Measurements from ENCODE around the gene KCTD8.
"Not testable (repeated sequence)": the region's sequence is repeated elsewhere in the genome, so short reads cannot be mapped to it uniquely, and the experiment has no call there.

The KCTD8 gene

DNA sequence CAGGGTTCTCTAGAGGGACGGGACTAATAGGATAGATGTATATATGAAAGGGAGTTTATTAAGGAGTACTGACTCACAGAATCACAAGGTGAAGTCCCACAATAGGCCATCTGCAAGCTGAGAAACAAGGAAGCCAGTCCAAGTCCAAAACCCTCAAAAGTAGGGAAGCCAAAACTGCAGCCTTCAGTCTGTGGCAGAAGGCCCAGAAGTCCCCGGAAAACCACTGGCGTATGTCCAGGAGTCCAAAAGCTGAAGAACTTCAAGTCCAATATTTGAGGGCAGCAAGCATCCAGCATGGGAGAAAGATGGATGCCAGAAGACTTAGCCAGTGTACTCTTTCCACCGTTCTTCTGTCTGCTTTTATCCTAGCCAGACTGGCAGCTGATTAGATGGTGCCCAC, 227.2 kb downstream of the KCTD8 start:
- Histone ChIP-seq H3K27me3 (ENCODE audit: insufficient read depth, low read length) (no peaks in the 10 kb centered on the region), H3K4me3 (ENCODE audit: low read length) (no peak overlapping the region), H3K36me3 (ENCODE audit: insufficient read depth, low read depth, low read length) (no peaks in the 10 kb centered on the region), H3K9ac (ENCODE audit: low read depth, low read length) (no peak overlapping the region), H3K27ac (ENCODE audit: low read length) (no peak overlapping the region), H3K9me3 (ENCODE audit: insufficient read depth, low read depth, low read length) (no peaks in the 10 kb centered on the region), H3K4me1 (ENCODE audit: insufficient read depth, low read length) (no peaks in the 10 kb centered on the region)

GRCh38 chr4:44210750-44211149, 237.9 kb downstream of the KCTD8 start:
- Histone ChIP-seq H3K4me1 (ENCODE audit: insufficient read depth, low read length) (no peaks in the 10 kb centered on the region), H3K4me3 (ENCODE audit: low read length) (no peak overlapping the region), H3K27ac (ENCODE audit: low read length) (no peak overlapping the region), H3K27me3 (ENCODE audit: insufficient read depth, low read length) (no peaks in the 10 kb centered on the region), H3K36me3 (ENCODE audit: insufficient read depth, low read depth, low read length) (no peaks in the 10 kb centered on the region), H3K9me3 (ENCODE audit: insufficient read depth, low read depth, low read length) (no peaks in the 10 kb centered on the region), H3K9ac (ENCODE audit: low read depth, low read length) (no peak overlapping the region)

DNA sequence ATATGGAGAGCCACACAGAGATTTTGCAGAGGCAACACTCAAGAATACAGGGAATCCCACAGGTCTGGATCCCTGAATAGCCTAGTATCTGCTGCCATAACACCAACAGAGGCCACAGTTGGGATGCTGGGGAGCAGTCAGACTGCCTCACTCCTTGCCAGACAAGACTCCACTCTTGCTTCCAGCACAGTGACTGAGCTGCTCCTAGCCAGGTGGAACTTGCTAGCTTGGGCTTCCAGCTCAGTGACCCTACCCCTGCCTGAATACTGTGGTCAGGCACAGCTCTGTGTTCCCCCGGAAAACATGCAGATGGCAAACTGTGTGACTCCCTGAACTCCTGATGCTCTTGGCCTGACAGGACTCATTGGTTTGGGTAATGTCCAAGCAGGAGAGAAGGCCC, 251.8 kb downstream of the KCTD8 start:
- Histone ChIP-seq H3K9ac (ENCODE audit: low read depth, low read length) (no peak overlapping the region), H3K4me3 (ENCODE audit: low read length) (no peak overlapping the region), H3K27me3 (ENCODE audit: insufficient read depth, low read length) (no peaks in the 10 kb centered on the region), H3K36me3 (ENCODE audit: insufficient read depth, low read depth, low read length) (no peaks in the 10 kb centered on the region), H3K27ac (ENCODE audit: low read length) (no peak overlapping the region), H3K4me1 (ENCODE audit: insufficient read depth, low read length) (no peaks in the 10 kb centered on the region), H3K9me3 (ENCODE audit: insufficient read depth, low read depth, low read length) (peaks cover 4% of the 10 kb centered on the region; the same call in 1 of the 2 replicates)

GRCh38 chr4:44194365-44194764, 254.2 kb downstream of the KCTD8 start:
- no peaks in the 10 kb centered on the region for H3K27me3 ChIP-seq (ENCODE audit: insufficient read depth, low read length)
- no peak overlapping the region for H3K4me3 ChIP-seq (ENCODE audit: low read length)
- no peak overlapping the region for H3K27ac ChIP-seq (ENCODE audit: low read length)
- no peaks in the 10 kb centered on the region for H3K36me3 ChIP-seq (ENCODE audit: insufficient read depth, low read depth, low read length)
- H3K4me1 ChIP-seq (ENCODE audit: insufficient read depth, low read length), result no peaks in the 10 kb centered on the region
- H3K9me3 ChIP-seq (ENCODE audit: insufficient read depth, low read depth, low read length), result no peaks in the 10 kb centered on the region; the same call in 1 of the 2 replicates
- H3K9ac ChIP-seq (ENCODE audit: low read depth, low read length), result no peak overlapping the region

GRCh38 chr4:44186850-44187246, 261.8 kb downstream of the KCTD8 start:
- H3K9me3 ChIP-seq (ENCODE audit: insufficient read depth, low read depth, low read length), result no peaks in the 10 kb centered on the region; the same call in 1 of the 2 replicates
- H3K9ac ChIP-seq (ENCODE audit: low read depth, low read length), result no peak overlapping the region
- H3K27me3 ChIP-seq (ENCODE audit: insufficient read depth, low read length), result no peaks in the 10 kb centered on the region
- H3K4me1 ChIP-seq (ENCODE audit: insufficient read depth, low read length), result no peaks in the 10 kb centered on the region
- no peak overlapping the region for H3K4me3 ChIP-seq (ENCODE audit: low read length)
- H3K27ac ChIP-seq (ENCODE audit: low read length), result no peak overlapping the region
- H3K36me3 ChIP-seq (ENCODE audit: insufficient read depth, low read depth, low read length), result no peaks in the 10 kb centered on the region

DNA sequence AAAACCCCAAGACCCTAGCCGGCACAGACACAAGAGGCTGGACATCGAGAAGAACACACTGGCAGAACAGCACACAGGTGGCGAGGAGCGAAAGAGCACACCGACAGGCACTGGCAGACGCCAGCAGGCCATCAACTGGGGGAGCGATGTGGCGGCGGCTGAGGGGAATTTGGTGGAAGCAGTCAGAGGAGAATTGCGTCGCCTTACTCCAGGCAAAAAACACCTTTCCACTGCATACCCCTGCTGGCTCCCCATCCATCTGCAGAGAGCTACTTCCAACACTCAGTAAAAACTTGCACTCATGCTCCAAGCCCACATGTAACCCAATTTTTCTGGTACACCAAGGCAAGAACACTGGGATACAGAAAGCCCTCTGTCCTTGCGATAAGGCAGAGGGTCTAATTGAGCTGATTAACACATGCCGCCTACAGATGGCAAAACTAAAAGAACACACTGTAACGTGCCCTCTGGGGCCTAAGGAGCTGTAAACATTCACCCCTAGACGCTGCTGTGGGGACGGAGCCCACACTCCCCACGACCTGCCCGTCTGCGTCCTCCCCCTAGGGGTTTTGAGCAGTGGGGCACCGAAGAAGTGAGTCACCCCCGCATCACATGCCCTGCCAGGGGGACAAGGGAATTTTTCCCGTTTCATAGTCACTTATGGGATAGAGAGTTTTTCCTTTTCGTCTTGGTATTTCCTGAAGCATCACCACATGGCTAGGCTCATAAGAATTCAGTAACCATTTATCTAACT, 262.3 kb downstream of the KCTD8 start:
- no peak overlapping the region for H3K9ac ChIP-seq (ENCODE audit: low read depth, low read length)
- H3K27me3 ChIP-seq (ENCODE audit: insufficient read depth, low read length), result no peaks in the 10 kb centered on the region
- no peak overlapping the region for H3K4me3 ChIP-seq (ENCODE audit: low read length)
- no peaks in the 10 kb centered on the region for H3K4me1 ChIP-seq (ENCODE audit: insufficient read depth, low read length)
- no peak overlapping the region for H3K27ac ChIP-seq (ENCODE audit: low read length)
- no peaks in the 10 kb centered on the region for H3K9me3 ChIP-seq (ENCODE audit: insufficient read depth, low read depth, low read length)
- no peaks in the 10 kb centered on the region for H3K36me3 ChIP-seq (ENCODE audit: insufficient read depth, low read depth, low read length)

DNA sequence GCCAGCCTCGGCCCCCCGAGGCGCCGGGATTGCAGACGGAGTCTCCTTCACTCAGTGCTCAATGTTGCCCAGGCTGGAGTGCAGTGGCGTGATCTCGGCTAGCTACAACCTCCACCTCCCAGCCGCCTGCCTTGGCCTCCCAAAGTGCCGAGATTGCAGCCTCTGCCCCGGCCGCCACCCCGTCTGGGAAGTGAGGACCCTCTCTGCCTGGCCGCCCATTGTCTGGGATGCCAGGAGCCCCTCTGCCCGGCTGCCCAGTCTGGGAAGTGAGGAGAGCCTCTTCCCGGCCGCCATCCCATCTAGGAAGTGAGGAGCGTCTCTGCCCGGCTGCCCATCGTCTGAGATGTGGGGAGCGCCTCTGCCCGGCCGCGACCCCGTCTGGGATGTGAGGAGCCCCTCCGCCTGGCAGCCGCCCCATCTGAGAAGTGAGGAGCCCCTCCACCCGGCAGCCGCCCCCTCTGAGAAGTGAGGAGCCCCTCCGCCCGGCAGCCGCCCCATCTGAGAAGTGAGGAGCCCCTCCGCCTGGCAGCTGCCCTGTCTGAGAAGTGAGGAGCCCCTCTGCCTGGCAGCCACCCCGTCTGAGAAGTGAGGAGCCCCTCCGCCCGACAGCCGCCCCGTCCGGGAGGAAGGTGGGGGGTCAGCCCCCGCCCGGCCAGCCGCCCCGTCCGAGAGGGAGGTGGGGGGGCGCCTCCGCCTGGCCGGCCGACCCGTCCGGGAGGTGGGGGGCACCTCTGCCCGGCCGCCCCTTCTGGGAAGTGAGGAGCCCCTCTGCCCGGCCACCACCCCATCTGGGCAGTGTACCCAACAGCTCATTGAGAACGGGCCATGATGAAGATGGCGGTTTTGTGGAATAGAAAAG, 266.9 kb downstream of the KCTD8 start:
- not testable (repeated sequence) for H3K27ac ChIP-seq (ENCODE audit: low read length); H3K36me3 ChIP-seq (ENCODE audit: insufficient read depth, low read depth, low read length); H3K9ac ChIP-seq (ENCODE audit: low read depth, low read length); H3K4me1 ChIP-seq (ENCODE audit: insufficient read depth, low read length); H3K4me3 ChIP-seq (ENCODE audit: low read length); H3K27me3 ChIP-seq (ENCODE audit: insufficient read depth, low read length); H3K9me3 ChIP-seq (ENCODE audit: insufficient read depth, low read depth, low read length)

DNA sequence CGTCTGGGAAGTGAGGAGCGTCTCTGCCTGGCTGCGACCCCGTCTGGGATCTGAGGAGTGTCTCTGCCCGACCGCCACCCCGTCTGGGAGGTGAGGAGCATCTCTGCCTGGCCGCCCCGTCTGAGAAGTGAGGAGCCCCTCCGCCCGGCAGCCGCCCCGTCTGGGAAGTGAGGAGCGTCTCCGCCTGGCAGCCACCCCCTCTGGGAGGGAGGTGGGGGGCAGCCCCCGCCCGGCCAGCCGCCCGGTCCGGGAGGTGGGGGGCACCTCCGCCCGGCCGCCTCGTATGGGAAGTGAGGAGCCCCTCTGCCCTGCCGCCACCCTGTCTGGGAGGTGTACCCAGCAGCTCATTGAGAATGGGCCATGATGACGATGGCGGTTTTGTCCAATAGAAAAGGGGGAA, 280.8 kb downstream of the KCTD8 start:
- not testable (repeated sequence) for H3K9ac ChIP-seq (ENCODE audit: low read depth, low read length); H3K4me1 ChIP-seq (ENCODE audit: insufficient read depth, low read length); H3K36me3 ChIP-seq (ENCODE audit: insufficient read depth, low read depth, low read length); H3K4me3 ChIP-seq (ENCODE audit: low read length); H3K9me3 ChIP-seq (ENCODE audit: insufficient read depth, low read depth, low read length); H3K27ac ChIP-seq (ENCODE audit: low read length); H3K27me3 ChIP-seq (ENCODE audit: insufficient read depth, low read length)

DNA sequence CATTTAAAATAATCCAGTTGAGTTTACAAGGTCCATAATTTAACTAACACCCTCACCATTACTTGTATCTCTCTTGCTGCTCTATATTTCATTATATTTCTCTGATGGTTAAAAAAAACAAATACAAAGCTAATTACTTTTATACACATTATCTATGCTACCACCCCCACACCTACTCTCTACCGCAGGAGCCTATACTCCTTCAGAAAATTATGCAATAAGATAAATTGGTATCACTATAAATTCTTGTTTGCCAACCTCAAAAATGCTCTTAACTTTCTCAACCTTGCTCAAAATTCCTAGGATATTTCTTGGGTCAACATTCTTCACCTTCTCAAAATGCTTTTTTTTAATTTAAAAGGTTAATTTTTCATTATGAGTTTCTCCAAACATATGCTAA, 282.7 kb downstream of the KCTD8 start:
- Histone ChIP-seq H3K9me3 (ENCODE audit: insufficient read depth, low read depth, low read length) (peaks cover 6% of the 10 kb centered on the region; the same call in 1 of the 2 replicates), H3K9ac (ENCODE audit: low read depth, low read length) (no peak overlapping the region), H3K27me3 (ENCODE audit: insufficient read depth, low read length) (no peaks in the 10 kb centered on the region), H3K27ac (ENCODE audit: low read length) (no peak overlapping the region), H3K4me1 (ENCODE audit: insufficient read depth, low read length) (no peaks in the 10 kb centered on the region), H3K4me3 (ENCODE audit: low read length) (no peak overlapping the region), H3K36me3 (ENCODE audit: insufficient read depth, low read depth, low read length) (no peaks in the 10 kb centered on the region)

GRCh38 chr4:44162538-44163270, 285.9 kb downstream of the KCTD8 start:
- Histone ChIP-seq H3K4me3 (ENCODE audit: low read length) (no peak overlapping the region), H3K27me3 (ENCODE audit: insufficient read depth, low read length) (no peaks in the 10 kb centered on the region), H3K4me1 (ENCODE audit: insufficient read depth, low read length) (no peaks in the 10 kb centered on the region), H3K9me3 (ENCODE audit: insufficient read depth, low read depth, low read length) (peaks cover 6% of the 10 kb centered on the region; the same call in 1 of the 2 replicates), H3K27ac (ENCODE audit: low read length) (no peak overlapping the region), H3K36me3 (ENCODE audit: insufficient read depth, low read depth, low read length) (no peaks in the 10 kb centered on the region), H3K9ac (ENCODE audit: low read depth, low read length) (no peak overlapping the region)

GRCh38 chr4:44161756-44162155, 286.9 kb downstream of the KCTD8 start:
- no peaks in the 10 kb centered on the region for H3K27me3 ChIP-seq (ENCODE audit: insufficient read depth, low read length)
- peaks cover 5% of the 10 kb centered on the region; the same call in 1 of the 2 replicates for H3K9me3 ChIP-seq (ENCODE audit: insufficient read depth, low read depth, low read length)
- no peak overlapping the region for H3K27ac ChIP-seq (ENCODE audit: low read length)
- H3K9ac ChIP-seq (ENCODE audit: low read depth, low read length), result no peak overlapping the region
- no peak overlapping the region for H3K4me3 ChIP-seq (ENCODE audit: low read length)
- H3K36me3 ChIP-seq (ENCODE audit: insufficient read depth, low read depth, low read length), result no peaks in the 10 kb centered on the region
- H3K4me1 ChIP-seq (ENCODE audit: insufficient read depth, low read length), result no peaks in the 10 kb centered on the region
